ENCODE measurements around the gene DCAF5.

DNA sequence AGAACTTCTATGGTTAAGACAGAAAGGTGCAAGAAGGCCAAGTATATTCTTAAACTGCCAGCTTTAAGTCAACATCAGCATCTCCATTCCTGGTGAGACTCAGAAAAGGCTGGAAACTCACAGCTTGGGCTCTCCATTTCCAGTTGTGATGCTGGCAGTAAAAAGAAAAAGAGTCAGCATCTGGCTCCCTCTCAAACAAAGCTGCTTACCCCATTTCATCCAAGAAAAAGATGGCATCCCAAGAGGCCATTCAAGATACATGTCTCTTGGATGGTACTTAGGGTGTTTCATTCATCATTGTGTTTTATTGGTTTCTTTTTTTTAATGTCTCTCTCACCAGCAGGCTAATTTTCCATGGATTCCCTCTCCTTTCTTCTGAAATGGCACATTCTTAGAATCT, 61.9 kb downstream of the DCAF5 start:
- TF ChIP-seq POLR2AphosphoS5 (IDR thresholded peaks at IDR 0.05) (no peak), CTCF (IDR thresholded peaks at IDR 0.05) (no peak)
